KOPT-K1 (cell line): ENCODE results near the gene FRMD3.

Experiments
- H3K27ac ChIP-seq: fragments of 200-600 bp; sonication (generic); 2 replicates; pipeline ENCODE4 v1.5.1; 2016; ENCODE audit warnings: antibody characterized with exemption, mild to moderate bottlenecking, low read depth, low read length; ENCODE audit not compliant: poor library complexity, severe bottlenecking
- H3K36me3 ChIP-seq: fragments of 200-600 bp; sonication (generic); 2 replicates; pipeline ENCODE4 v1.5.1; 2017; ENCODE audit warnings: antibody characterized with exemption, mild to moderate bottlenecking, low read length, moderate library complexity; ENCODE audit not compliant: insufficient read depth
- H3K9me3 ChIP-seq: fragments of 200-600 bp; sonication (generic); 2 replicates; pipeline ENCODE4 v1.5.1; 2017; ENCODE audit warnings: antibody characterized with exemption, low read length, mild to moderate bottlenecking; ENCODE audit not compliant: insufficient read depth, poor library complexity, severe bottlenecking

The FRMD3 gene

GRCh38 chr9:83538172-83538889 is at the start of gene FRMD3:
Gene FRMD3 (minus strand): TSS chr9:83538401. CDS start chr9:83538231, 170 bp downstream.
- H3K27ac ChIP-seq = no peak within 1 kb of the TSS

DNA sequence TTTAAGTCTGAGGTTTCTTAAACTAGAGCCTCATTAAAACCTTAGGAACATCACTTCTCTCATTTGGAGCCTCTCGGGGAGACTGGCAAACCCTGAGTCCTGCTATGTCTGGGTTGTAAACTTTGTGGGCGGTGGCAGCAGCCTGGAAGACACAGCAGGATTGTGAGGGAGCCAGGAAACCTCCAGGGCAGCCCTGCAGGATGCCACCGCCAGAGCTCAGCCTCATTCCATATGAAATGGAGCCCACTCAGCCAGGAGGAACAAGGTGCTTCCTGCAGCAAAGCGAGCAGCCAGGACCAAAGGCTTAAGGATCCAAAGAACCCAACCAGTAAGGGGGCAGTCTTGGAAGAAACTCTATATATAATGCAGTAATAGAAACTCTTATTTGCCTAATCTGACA is 46.8 kb upstream of the FRMD3 start:
- Histone ChIP-seq H3K36me3 (no peaks in the 10 kb centered on the region), H3K27ac (no peak overlapping the region), H3K9me3 (no peaks in the 10 kb centered on the region)

More at GRCh38 chr9:83538172-83538889, at the start of gene FRMD3:
- no peaks in the 10 kb centered on the region for H3K36me3 ChIP-seq
- no peaks in the 10 kb centered on the region for H3K9me3 ChIP-seq

DNA sequence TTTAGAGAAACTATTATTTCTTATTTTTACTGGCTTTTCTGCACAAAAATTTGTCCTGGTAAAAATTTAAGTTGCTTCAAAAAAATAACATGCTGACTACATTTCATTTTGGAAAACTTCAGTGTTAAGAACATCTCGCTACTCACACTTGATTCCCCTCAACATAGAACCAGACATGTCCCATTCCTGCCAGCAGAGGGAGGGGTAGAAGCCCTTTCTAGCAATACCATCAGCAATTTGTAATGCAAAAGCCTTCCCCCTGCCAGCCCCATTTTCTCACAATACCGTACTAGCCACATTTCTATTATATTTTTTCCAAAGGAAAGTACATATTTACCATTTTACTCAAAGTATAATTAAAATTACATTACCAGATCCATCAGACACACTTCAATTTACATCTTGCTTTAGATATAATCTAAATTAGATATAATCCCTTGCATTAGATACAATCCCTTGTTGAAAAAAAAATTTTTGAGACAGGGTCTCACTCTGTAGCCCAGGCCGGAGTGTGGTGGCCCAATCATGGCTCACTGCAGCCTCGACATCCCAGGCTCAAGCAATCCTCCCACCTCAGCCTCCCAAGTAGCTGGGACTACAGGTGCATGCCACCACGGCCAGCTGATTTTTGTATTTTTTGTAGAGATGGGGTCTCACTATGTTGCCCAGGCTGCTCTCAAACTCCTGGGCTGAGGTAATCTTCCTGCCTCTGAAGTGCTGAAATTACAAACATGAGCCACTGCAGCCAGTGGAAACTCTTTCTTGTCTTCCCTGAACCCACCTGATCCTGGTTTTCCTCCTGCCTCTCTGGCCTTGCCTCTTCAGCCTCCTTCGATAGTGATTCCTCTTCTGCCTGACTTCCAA is 45.2 kb upstream of the FRMD3 start:
- peaks cover 4% of the 10 kb centered on the region for H3K9me3 ChIP-seq
- H3K27ac ChIP-seq = no peak overlapping the region
- H3K36me3 ChIP-seq = no peaks in the 10 kb centered on the region

DNA sequence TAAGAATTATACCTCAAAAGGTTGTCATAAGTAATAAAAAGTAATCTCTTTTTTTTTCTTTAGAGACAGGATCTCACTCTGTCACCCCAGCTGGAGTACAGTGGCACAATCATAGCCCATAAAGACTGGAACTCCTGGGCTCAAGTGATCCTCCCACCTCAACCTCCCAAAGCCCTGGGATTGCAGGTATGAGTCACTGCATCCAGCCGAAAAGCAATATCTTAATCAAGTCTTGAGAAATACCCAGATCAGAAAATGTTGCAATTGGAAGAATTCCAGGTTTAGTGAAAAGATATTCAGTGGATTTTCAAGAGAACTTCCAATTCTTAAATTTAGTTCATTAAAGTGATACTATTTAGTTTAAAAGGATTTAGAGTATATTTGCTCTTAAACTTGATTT is 43.8 kb upstream of the FRMD3 start:
- Histone ChIP-seq H3K36me3 (no peaks in the 10 kb centered on the region), H3K9me3 (peaks cover 8% of the 10 kb centered on the region), H3K27ac (no peak overlapping the region)

- Histone ChIP-seq H3K27ac (no peak overlapping the region), H3K9me3 (peaks cover 8% of the 10 kb centered on the region), H3K36me3 (no peaks in the 10 kb centered on the region)
These were observed 36.3 kb upstream of the FRMD3 start for GRCh38 chr9:83574482-83574881.

GRCh38 chr9:83572524-83572923 is 34.3 kb upstream of the FRMD3 start:
- no peaks in the 10 kb centered on the region for H3K9me3 ChIP-seq
- no peaks in the 10 kb centered on the region for H3K36me3 ChIP-seq
- no peak overlapping the region for H3K27ac ChIP-seq

DNA sequence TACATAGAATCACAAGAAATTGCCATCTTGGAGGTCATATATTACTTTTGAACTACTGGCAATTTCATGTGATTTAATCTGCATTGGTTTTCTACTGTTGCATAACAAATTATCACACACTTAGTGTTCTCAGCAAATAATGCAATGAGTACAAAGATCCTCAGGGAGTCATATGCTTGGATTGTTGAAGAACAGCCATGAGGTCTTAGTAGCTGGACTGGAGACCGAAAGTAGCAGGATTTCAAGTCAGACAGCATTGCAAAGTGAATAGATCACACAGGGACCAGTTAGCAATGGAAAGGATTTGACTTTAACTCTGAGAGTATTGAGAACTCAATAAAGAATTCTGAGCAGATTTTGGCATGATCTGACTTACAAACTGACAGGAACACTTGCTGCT is 32.2 kb upstream of the FRMD3 start:
- H3K27ac ChIP-seq = no peak overlapping the region
- no peaks in the 10 kb centered on the region for H3K9me3 ChIP-seq
- no peaks in the 10 kb centered on the region for H3K36me3 ChIP-seq

DNA sequence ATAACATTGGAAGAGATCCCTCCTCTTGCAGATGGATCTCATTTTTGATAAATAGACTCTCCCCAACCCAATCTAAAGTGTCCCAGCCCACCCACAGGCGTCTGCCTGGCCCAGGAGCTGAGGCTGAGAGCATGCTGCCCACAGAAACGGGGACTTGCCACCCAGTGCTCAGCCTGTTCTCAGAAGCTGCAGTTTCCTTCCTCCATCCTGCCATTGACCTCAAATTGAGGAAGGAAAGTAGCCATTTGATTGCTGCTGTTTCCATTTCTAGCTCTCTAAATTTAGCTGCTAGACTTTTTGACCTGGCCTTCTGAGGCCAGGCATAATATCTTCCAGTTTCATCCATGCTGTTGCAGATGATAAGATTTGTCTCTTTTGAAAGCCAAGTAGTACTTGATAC is 31.1 kb upstream of the FRMD3 start:
- H3K9me3 ChIP-seq = no peaks in the 10 kb centered on the region
- no peak overlapping the region for H3K27ac ChIP-seq
- no peaks in the 10 kb centered on the region for H3K36me3 ChIP-seq

- H3K36me3 ChIP-seq = no peaks in the 10 kb centered on the region
- no peak overlapping the region for H3K27ac ChIP-seq
- no peaks in the 10 kb centered on the region for H3K9me3 ChIP-seq
These were observed 25.2 kb upstream of the FRMD3 start for GRCh38 chr9:83563360-83563759.

DNA sequence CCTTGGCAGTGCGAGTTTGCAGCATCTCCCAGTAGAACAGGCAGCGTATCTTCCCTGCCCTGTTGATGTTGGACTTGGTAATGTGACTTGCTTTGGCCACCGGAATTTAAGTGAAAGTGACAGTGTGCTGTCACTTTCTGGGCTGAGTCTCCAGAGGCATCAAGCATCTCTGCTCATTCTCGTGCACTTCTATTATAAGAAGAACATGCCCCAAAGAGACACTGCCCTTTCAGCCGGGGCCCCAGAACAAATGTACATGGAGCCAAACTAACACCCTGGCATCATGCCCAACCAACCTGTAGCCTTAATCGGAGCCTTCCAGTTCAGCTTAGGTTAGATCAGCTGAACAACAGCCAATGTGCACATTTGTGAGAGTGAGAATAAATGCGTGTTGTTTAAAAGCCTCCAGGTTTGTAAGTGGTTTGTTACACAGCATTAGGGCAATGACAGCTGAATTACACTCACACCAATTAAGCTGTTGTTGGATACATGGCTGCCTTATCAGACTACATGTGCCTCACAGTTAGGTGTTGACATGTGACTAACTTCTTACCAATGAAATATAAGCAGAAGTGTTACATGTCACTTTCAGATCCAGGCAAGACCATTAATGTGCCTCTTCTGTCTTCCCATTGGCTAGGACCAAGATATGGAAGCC is 22.1 kb upstream of the FRMD3 start:
- Histone ChIP-seq H3K27ac (no peak overlapping the region), H3K36me3 (no peaks in the 10 kb centered on the region), H3K9me3 (no peaks in the 10 kb centered on the region)

DNA sequence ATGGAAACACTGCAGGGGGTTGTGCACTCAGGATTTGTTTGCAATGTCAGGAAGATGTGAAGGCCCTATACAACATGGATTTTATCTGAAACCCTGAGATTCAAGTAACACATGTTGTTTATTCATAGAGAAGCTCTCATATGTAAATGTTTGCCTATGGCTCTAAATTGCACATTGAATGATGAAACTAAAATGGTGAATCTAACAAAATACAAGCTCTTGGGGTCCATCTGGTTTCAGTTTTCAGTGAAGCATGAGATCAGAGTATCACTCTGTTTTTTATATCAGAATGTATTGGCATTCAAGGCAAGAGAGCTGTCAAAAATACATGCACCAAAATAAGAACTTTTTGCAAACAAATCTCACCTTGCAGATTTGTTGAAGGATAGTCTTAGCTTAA is 19.6 kb upstream of the FRMD3 start:
- H3K36me3 ChIP-seq = no peaks in the 10 kb centered on the region
- no peaks in the 10 kb centered on the region for H3K9me3 ChIP-seq
- H3K27ac ChIP-seq = no peak overlapping the region

DNA sequence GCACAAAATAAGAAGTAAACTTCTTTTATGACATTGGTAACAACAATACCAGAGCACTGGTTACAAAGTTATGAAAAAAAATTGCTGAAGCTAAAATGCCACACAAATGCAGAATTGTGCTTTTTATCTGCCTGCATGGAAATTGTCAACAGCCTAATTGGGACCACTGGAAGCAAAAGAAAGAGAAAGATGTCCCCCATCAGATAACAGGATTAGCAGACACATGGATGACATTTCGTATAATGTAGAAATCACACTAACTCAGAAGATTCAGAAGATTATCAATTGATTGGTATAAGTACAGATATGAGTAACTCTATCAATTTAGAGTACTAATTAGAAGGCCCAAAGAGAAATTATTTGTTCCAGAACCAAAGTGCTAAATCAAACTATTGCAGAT is 19.1 kb upstream of the FRMD3 start:
- H3K27ac ChIP-seq = no peak overlapping the region
- H3K9me3 ChIP-seq = no peaks in the 10 kb centered on the region
- H3K36me3 ChIP-seq = no peaks in the 10 kb centered on the region

DNA sequence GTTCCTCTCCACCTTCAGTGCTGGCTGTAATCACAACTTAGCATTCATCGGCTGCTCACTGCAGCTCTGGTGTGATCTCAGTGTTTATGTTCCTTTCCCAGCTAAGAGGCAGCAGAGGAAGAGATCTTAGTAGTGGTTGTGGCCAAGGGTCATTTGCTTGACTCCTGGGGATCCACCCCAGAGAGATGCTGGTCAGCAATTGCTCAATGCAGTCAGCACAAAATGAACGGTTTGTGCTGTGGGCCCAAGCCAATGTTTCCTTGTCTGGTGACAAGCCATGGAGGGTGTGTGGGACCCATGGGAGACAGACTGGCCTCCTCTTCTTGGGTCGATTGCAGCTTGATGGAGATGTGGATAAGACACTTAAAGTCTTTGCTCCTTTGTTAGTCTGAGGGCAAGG is 16.1 kb upstream of the FRMD3 start:
- Histone ChIP-seq H3K36me3 (no peaks in the 10 kb centered on the region), H3K9me3 (no peaks in the 10 kb centered on the region), H3K27ac (no peak overlapping the region)

- no peaks in the 10 kb centered on the region for H3K9me3 ChIP-seq
- H3K27ac ChIP-seq = no peak overlapping the region
- no peaks in the 10 kb centered on the region for H3K36me3 ChIP-seq
These were observed 5.9 kb upstream of the FRMD3 start for GRCh38 chr9:83544002-83544698.

DNA sequence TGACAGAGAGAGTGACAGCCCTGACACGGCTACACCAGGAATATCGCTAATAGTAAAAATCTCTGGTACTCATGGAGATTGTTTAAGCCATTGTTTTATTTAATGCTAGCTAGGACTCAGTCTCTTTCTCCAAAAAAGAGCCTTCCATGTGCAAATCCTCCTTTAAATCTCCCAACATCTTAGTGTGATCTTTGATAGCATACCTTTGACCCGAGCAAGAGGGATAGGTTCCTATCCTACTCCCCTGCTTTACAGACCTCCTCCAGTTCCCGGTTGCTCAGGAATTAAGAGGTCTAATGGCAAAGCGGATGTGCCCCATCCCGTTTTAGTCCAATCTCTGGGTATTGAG is 663 bp upstream of the FRMD3 start:
- H3K36me3 ChIP-seq = no peaks in the 10 kb centered on the region
- H3K9me3 ChIP-seq = no peaks in the 10 kb centered on the region
- no peak overlapping the region for H3K27ac ChIP-seq
